ENCODE data around the gene PRR22. TPM values are rescaled to one million over a fixed set of nuclear protein-coding genes. Genes with fewer than 3 reads are reported as not detected.

PRR22 gene
- total and polyA plus RNA-seq, 9 of the 15 experiments (the other 6 are each of a cell fraction or from before 2014, with no cell fraction given), result 0.03 to 12.0 (median 2.0) TPM; not detected in 1

DNA sequence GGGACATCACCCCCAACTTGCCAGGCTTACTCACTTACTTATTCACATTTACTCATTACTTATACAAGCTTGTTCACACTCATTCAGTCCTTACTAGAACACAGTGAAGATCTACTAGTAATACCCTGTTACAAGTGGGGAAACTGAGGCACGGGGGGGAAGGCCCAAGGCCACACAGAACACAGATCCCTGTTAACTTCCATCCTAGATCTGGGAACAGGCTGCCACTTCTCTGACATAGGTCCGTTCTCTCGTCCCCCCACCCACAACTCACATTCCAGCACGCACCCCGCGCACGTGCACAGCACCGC lies 18.9 kb upstream of the PRR22 start (continued):
- no peak for TF ChIP-seq JUN (IDR thresholded peaks at IDR 0.05; ENCODE audit: borderline replicate concordance, low read depth, low read length)
- peak; percentile 89; the same call in 1 of the 2 replicates for TF ChIP-seq JUN (CRISPR knock-in tag; IDR thresholded peaks at IDR 0.05; ENCODE audit: borderline replicate concordance)
- no peak for TF ChIP-seq TOE1 (IDR thresholded peaks at IDR 0.05; ENCODE audit: borderline replicate concordance)
- peak; percentile 81; the same call in 1 of the 2 replicates for TF ChIP-seq TOE1 (CRISPR knock-in tag; IDR thresholded peaks at IDR 0.05; ENCODE audit: borderline replicate concordance, low read depth)
- TF ChIP-seq KLF6 (CRISPR knock-in tag; IDR thresholded peaks at IDR 0.05; ENCODE audit: borderline replicate concordance), result no peak
- no peak for TF ChIP-seq BRCA1 (IDR thresholded peaks at IDR 0.05)
- TF ChIP-seq BRCA1 (CRISPR knock-in tag; IDR thresholded peaks at IDR 0.05), result peak; percentile 95
- TF ChIP-seq KDM1A (IDR thresholded peaks at IDR 0.05), result no peak
- no peak for TF ChIP-seq ETV1 (tag; conservative IDR thresholded peaks at IDR 0.05; ENCODE audit: low read depth)
- TF ChIP-seq, protein P1, sequence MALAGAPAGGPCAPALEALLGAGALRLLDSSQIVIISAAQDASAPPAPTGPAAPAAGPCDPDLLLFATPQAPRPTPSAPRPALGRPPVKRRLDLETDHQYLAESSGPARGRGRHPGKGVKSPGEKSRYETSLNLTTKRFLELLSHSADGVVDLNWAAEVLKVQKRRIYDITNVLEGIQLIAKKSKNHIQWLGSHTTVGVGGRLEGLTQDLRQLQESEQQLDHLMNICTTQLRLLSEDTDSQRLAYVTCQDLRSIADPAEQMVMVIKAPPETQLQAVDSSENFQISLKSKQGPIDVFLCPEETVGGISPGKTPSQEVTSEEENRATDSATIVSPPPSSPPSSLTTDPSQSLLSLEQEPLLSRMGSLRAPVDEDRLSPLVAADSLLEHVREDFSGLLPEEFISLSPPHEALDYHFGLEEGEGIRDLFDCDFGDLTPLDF (CRISPR knock-in tag; IDR thresholded peaks at IDR 0.05), result no peak
- 0 out of 2 replicates have a peak, but pooled peaks have one; percentile 18 for TF ChIP-seq GMEB1 (CRISPR knock-in tag; IDR thresholded peaks at IDR 0.05)
- peak; percentile 67; the same call in 1 of the 2 replicates for TF ChIP-seq ATF2 (CRISPR knock-in tag; IDR thresholded peaks at IDR 0.05)
- no peak for TF ChIP-seq MYC (IDR thresholded peaks at IDR 0.05; ENCODE audit: low read depth, low read length)
- peak; percentile 63; the same call in 1 of the 2 replicates for TF ChIP-seq MYC (CRISPR knock-in tag; IDR thresholded peaks at IDR 0.05; ENCODE audit: borderline replicate concordance, low read depth)
- 0 out of 2 replicates have a peak, but pooled peaks have one; percentile 98 for TF ChIP-seq E2F5 (CRISPR knock-in tag; IDR thresholded peaks at IDR 0.05)
- peak; percentile 94 for TF ChIP-seq IRF2 (CRISPR knock-in tag; IDR thresholded peaks at IDR 0.05)
- peak in 1 of 2 experiments; percentile 95; a peak in 2 of 4 replicates for TF ChIP-seq MLX (CRISPR knock-in tag; conservative IDR thresholded peaks at IDR 0.05)
- 0 out of 4 replicates have a peak, but pooled peaks of 1 of the 2 experiments have one; percentile 17 for TF ChIP-seq CSDE1 (IDR thresholded peaks at IDR 0.05)

Data from K562 (cell line).